ENCODE results near the gene NEK10. TPM values are rescaled to one million over a fixed set of nuclear protein-coding genes. Genes with fewer than 3 reads are reported as not detected.
"Not testable (repeated sequence)": the region's sequence is repeated elsewhere in the genome, so short reads cannot be mapped to it uniquely, and the experiment has no call there.

Gene NEK10
- total RNA-seq, 1 experiment from 2014 or later, result 1.1 TPM

DNA sequence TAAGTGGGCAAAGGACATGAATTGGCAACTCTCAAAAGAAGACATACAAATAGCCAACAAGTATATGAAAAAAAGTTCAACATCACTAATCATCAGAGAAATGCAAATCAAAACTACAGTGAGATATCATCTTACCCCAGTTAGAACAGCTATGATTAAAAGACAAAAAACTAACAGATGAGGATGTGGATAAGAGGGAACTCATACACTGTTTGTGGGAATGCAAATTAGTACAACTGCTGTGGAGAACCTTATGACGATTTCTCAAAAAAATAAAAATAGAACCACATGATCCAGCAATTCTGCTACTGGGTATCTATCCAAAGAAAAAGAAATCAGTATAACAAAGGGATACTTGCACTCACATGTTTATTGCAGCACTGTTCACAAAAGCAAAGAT lies 28.6 kb downstream of the NEK10 start:
- H3K36me3 ChIP-seq, result no peaks in the 10 kb centered on the region
- H3K4me3 ChIP-seq, result no peak overlapping the region
- no peaks in the 10 kb centered on the region; the same call in 1 of the 2 replicates for H3K4me1 ChIP-seq
- H3K27ac ChIP-seq, result no peak overlapping the region
- DNase-seq, result no peak
- H3K9me3 ChIP-seq (replicated peaks), result no peaks in the 10 kb centered on the region
- no peaks in the 10 kb centered on the region for H3K27me3 ChIP-seq

DNA sequence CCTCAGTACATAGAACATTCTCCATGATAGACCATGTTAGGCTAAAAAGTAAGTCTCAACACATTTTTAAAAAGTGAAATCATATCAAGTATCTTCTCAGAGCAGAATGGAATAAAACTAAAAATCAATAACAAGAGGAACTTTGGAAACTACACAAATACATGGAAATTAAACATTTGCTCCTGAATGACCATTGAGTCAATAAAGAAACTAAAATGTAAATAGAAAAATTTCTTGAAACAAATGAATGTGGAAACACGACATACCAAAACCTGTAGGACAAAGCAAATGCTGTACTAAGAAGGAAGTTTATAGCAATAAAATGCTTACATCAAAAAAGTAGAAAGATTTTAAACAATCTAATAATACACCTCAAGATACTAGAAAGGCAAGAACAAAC lies 33.6 kb downstream of the NEK10 start:
- H3K36me3 ChIP-seq, result no peaks in the 10 kb centered on the region
- DNase-seq, result no peak
- H3K4me3 ChIP-seq, result no peak overlapping the region
- no peaks in the 10 kb centered on the region for H3K4me1 ChIP-seq
- no peaks in the 10 kb centered on the region for H3K9me3 ChIP-seq (replicated peaks)
- H3K27me3 ChIP-seq, result no peaks in the 10 kb centered on the region
- H3K27ac ChIP-seq, result no peak overlapping the region

DNA sequence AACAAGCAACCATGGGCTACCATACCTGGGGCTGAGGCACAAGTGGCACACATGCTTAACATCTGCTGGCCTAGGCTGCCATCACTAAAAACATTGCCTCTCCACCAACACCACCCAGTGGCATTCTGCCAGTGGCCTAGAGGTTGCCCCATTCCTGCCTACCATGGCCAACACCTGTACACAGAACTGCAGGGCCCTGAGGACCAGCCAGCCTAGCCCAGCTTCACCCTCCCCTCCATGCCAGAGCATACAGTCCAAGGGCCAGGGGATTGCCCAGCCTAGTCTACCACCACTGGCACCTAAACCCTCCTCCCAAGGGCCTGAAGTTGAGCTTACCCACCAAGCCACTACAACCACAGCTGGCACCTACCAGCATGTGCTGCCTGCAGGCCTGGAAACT lies 35.3 kb downstream of the NEK10 start:
- Histone ChIP-seq H3K9me3 (replicated peaks) (0 out of 2 replicates have a peak, but pooled peaks cover 6% of the 10 kb centered on the region), H3K27ac (no peak overlapping the region), H3K27me3 (no peaks in the 10 kb centered on the region), H3K4me3 (no peak overlapping the region), H3K36me3 (no peaks in the 10 kb centered on the region), H3K4me1 (no peaks in the 10 kb centered on the region)
- no peak for DNase-seq

DNA sequence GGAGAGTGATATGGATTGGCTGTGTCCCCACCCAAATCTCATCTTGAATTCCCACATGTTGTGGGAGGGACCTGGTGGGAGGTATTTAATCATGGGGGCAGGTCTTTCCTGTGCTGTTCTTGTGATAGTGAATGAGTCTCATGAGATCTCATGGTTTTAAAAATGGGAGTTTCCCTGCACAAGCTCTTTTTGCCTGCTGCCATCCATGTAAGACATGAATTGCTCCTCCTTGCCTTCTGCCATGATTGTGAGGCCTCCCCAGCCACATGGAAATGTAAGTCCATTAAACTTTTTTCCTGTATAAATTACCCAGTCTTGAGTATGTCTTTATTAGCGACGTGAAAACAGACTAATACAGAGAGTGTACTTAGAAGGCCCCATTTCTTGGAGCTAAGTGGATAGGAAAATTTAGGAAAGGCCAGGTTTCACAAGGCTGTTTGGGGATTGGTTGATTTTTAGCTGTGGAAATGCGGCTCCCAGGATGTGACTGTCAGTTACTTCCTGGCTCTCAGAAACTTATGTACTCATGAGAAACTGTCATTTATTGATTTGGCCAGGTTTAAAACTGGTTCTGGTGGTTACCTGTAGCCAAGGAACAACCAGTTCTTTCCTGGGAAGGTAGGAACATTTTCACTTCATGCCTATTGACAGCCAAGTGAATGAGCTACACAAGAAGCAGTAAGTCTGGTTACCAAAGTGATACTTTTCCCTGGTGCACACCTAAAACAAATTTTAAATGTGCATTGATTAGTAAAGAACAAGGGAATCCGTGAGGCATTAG lies 40.0 kb downstream of the NEK10 start:
- not testable (repeated sequence) for H3K27ac ChIP-seq; DNase-seq; H3K4me3 ChIP-seq; H3K36me3 ChIP-seq; H3K9me3 ChIP-seq (replicated peaks); H3K27me3 ChIP-seq
- H3K4me1 ChIP-seq, result peaks cover 15% of the 10 kb centered on the region

DNA sequence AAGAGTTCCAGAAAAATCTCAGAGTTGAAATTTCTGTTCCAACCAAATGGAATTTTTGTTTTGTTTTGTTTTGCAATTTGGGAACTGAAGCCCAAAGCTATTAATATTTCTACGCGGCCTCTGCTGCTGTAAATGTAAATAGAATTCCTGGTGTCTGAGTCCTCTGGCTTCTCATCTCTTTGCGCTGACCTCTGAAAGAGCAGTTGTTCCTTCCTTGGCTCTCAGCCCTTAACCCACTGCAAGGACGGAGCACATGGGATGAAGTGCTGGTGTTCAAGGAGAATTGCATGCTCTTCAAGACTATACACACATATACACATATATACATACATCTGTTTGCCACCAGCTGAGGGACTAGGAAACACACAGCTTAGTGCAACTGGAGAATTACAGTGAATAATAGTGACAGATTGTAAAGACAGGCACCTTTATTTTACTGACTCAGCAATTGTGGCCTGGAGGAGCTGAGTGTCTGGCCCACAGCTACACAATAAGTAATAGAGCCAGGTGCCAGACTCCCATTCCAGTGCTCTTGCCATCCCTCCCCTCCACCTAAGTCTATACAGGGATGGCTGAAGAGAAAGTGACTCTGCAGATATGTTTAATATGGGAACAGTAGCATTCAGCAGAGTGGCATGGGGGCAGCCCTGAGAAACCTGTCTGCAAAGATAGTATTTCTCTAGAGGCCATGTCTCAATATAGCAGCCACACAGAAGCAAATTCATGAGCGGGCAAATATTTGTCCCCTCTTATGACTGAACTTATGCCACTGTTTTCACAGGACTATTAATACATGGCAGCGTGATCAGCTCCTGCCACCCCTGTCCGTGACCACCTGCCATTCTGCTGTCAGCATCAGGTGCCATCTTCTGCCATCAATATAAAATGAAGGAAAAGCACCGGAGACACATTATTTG lies 42.3 kb downstream of the NEK10 start:
- DNase-seq, result peak; percentile 79 to 85
- no peaks in the 10 kb centered on the region for H3K36me3 ChIP-seq
- no peak overlapping the region for H3K4me3 ChIP-seq
- 0 out of 2 replicates have a peak, but pooled peaks cover 9% of the 10 kb centered on the region for H3K9me3 ChIP-seq (replicated peaks)
- peak overlapping the region; percentile 67 for H3K27ac ChIP-seq
- H3K27me3 ChIP-seq, result no peaks in the 10 kb centered on the region
- H3K4me1 ChIP-seq, result peaks cover 15% of the 10 kb centered on the region

DNA sequence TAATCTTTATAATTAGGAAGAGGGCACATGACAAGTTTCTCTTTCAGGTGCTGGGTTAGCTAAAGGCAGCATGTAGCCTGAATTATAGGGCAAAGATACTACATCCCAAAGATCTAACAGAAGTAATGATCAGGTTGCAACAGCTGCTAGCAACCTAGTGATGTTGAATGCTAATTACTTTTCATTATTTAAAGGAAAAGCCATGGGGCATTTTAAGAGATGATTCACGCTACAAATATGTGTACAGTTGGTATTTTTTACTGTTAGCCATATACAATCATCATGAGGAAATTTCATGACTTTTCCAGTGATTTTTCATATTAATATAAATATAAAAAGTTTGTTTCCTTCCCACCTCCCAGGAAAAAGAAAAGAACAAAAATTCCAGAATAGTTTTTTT lies 43.0 kb downstream of the NEK10 start:
- peak; percentile 16 to 66 for DNase-seq
- Histone ChIP-seq H3K27ac (peak overlapping the region; percentile 67), H3K27me3 (no peaks in the 10 kb centered on the region), H3K9me3 (replicated peaks) (0 out of 2 replicates have a peak, but pooled peaks cover 9% of the 10 kb centered on the region), H3K36me3 (no peaks in the 10 kb centered on the region), H3K4me1 (peaks cover 15% of the 10 kb centered on the region), H3K4me3 (no peak overlapping the region)

DNA sequence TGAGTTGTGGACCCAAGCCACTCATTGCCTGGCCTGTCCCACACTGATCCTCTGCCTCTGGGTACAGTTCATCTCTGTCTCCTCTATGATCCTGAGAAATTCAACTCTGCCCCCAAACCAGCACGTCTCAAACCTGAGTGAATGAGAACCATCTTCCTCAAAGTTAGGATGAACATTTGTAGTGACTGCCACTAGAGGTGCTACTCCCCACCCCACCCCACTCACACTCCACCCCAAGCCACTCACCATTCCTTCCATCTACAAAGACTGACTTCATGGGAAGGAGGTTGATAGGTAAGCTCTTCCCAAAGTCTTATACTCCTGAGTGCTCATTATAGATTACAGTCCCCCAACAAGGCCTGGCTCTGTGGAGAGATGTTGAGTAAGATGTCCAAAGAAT lies 43.8 kb downstream of the NEK10 start:
- no peaks in the 10 kb centered on the region for H3K27me3 ChIP-seq
- no peaks in the 10 kb centered on the region for H3K36me3 ChIP-seq
- H3K4me3 ChIP-seq, result no peak overlapping the region
- peaks cover 15% of the 10 kb centered on the region for H3K4me1 ChIP-seq
- H3K9me3 ChIP-seq (replicated peaks), result 0 out of 2 replicates have a peak, but pooled peaks cover 9% of the 10 kb centered on the region
- DNase-seq, result peak in 1 of 2 experiments; percentile 19
- peak overlapping the region; percentile 67 for H3K27ac ChIP-seq

DNA sequence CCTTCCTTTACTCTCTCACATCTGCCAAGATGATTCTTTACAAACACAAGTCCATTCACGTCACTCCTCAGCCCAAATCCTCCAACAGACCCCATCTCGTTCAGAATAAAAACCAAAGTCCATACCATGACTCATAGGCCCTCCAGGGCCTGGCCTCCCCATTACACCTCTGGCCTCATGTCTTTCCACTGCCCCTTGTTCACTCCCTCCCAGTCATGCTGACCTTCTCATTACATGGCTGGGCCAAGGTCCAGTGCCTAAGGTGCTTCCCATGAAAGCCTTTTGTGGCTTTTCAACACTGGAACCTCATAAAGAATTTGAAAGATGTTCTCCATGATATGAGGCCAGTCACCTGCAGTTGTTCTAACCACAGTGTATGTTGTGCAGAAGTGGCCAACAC lies 44.5 kb downstream of the NEK10 start:
- Histone ChIP-seq H3K9me3 (replicated peaks) (0 out of 2 replicates have a peak, but pooled peaks cover 9% of the 10 kb centered on the region), H3K4me1 (peaks cover 15% of the 10 kb centered on the region), H3K27ac (no peak overlapping the region), H3K36me3 (no peaks in the 10 kb centered on the region), H3K27me3 (no peaks in the 10 kb centered on the region), H3K4me3 (no peak overlapping the region)
- DNase-seq, result no peak

DNA sequence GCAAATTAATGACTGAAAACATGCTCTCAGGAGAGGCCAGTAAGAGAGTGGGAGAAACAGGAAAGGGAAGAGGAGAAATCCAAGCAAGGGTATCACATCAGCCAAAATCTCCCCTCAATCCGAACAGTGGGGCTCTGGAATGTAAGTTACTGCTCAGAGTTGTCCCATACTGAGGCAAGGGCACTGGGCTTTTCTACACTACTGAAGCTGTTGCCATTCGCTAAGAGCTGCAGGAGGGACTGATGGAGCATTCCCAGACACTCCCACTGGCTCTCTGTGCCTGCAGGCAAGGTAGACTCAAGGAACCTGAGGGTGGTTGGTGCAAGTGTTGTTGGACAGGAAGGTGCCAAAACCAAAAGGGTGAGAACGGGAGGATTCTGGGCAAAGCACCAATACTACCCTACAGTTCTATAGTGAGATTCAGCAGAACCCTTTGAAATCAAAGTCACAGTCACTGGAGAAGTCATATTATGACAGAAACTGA lies 46.1 kb downstream of the NEK10 start:
- H3K27me3 ChIP-seq, result no peaks in the 10 kb centered on the region
- DNase-seq, result no peak

DNA sequence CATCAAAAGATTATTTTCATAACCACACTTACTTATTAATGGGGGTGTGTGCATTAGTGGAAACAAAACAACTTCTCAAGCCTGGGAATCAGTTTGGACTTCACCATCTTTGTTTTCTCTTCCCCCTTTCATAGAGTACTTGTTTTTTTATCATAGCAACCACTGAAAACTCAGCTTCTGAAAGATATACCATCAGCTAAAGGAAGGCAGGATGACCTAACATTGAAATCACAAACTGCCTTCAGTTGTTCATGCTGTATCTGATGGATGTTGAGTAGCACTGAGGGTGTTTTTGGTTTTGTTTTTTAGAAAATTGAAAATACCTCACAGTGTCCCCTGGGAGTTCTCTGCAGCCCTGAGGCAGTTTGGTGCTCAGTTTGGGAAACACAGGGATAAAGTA lies 46.5 kb downstream of the NEK10 start:
- Histone ChIP-seq H3K4me1 (peaks cover 15% of the 10 kb centered on the region), H3K27me3 (no peaks in the 10 kb centered on the region), H3K27ac (no peak overlapping the region), H3K4me3 (no peak overlapping the region), H3K9me3 (replicated peaks) (no peaks in the 10 kb centered on the region), H3K36me3 (no peaks in the 10 kb centered on the region)
- no peak for DNase-seq

More for the DNA sequence above, 46.1 kb downstream of the NEK10 start:
- H3K27ac ChIP-seq, result no peak overlapping the region
- H3K9me3 ChIP-seq (replicated peaks), result no peaks in the 10 kb centered on the region
- peaks cover 15% of the 10 kb centered on the region for H3K4me1 ChIP-seq
- H3K4me3 ChIP-seq, result no peak overlapping the region
- no peaks in the 10 kb centered on the region for H3K36me3 ChIP-seq

DNA sequence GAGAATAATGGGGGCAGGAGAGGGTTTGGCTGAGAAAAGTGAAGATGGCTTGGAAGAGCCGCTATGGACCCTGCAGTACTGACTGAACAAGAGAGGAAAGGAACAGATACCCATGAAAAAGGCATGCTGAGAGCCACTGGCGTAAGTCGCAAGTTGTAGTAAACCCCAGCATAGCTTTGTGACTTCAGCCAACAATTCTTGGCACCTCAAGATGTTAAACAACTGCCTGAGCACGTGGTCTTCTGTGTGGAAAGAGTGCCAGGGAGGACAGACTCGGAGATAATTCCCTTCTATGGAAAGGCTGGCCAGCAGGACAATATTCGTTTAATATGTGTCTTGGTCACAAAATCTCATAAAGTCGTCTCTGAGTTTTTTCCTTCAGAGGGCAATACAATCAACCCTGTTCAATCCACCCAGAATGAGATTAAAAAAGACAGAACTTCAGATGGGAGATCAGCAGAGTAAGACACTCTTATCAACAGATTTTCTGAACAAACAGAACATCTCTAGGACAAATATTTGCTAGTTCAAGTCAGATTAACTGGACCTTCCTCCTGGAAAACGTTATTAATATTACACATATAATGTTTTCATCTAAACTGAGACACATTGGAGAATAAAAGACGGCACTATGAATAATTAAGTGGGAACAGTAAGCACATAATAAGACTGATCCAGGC lies 49.2 kb downstream of the NEK10 start:
- no peak for DNase-seq
- Histone ChIP-seq H3K27ac (no peak overlapping the region), H3K4me1 (peaks cover 4% of the 10 kb centered on the region; the same call in 1 of the 2 replicates), H3K9me3 (replicated peaks) (no peaks in the 10 kb centered on the region), H3K36me3 (no peaks in the 10 kb centered on the region), H3K27me3 (no peaks in the 10 kb centered on the region), H3K4me3 (no peak overlapping the region)

DNA sequence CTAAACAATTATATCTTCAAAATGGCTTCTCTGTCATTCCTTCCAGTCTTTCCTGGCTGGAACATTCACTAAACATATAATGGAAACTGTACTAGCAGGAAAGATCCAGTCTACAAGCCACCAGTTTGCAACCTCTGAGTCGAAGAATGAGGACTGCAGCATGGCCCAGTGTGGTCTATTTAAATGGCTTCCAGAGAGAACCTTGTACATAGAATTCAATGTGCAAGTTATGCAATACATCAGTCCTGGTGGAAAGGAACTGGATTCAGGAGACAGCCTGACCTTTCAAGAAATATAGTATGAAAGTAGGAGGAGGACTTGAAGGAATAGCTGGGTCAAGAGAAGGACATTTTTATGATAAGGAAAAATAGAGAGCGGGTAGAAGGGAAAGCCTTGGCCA lies 49.9 kb downstream of the NEK10 start:
- Histone ChIP-seq H3K27ac (no peak overlapping the region), H3K27me3 (no peaks in the 10 kb centered on the region), H3K36me3 (no peaks in the 10 kb centered on the region), H3K4me1 (no peaks in the 10 kb centered on the region), H3K9me3 (replicated peaks) (no peaks in the 10 kb centered on the region), H3K4me3 (no peak overlapping the region)
- DNase-seq, result no peak

DNA sequence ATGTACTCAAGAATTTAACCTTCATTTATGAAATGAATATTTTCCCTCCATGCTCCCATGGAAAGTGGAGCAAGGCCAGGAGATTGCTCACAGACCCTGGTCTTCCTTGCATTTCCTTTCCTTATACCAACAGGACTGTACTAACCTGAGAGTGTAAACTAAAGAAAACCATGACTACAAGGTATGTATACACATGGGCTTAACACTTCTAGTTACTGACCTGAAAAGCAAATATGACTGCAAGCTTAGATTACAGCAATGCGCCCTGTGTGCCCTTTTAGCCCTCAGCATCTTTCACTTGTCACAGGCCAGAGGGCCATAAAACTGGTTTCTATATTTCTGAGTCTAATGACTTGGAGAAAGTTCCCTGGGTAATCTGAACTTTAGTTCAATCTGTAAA lies 52.1 kb downstream of the NEK10 start:
- no peaks in the 10 kb centered on the region for H3K36me3 ChIP-seq
- H3K9me3 ChIP-seq (replicated peaks), result no peaks in the 10 kb centered on the region
- no peaks in the 10 kb centered on the region for H3K4me1 ChIP-seq
- H3K27me3 ChIP-seq, result no peaks in the 10 kb centered on the region
- no peak overlapping the region for H3K27ac ChIP-seq
- no peak overlapping the region for H3K4me3 ChIP-seq
- no peak for DNase-seq

DNA sequence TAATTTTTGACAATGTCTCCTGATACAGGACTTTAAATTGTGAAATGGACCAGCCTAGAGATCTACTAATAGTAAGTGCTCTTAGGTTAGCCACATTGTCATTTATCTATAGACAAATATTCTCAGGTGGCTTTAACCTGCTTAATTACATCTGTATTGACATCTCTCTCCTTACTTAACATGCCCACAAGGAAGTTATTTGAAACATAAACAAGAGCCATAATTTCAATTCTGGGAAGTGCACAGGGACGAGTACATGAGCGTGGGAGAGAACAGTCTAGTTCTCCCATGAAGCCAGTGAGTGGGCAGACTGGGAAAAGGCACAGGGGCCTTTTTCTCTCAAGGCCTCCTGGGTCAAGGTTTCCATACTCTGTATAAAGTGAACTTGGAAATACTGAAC lies 54.2 kb downstream of the NEK10 start:
- Histone ChIP-seq H3K27ac (no peak overlapping the region), H3K27me3 (no peaks in the 10 kb centered on the region), H3K4me1 (no peaks in the 10 kb centered on the region), H3K36me3 (no peaks in the 10 kb centered on the region), H3K4me3 (no peak overlapping the region), H3K9me3 (replicated peaks) (no peaks in the 10 kb centered on the region)
- DNase-seq, result no peak

Data from SJCRH30 (cell line).